ENCODE data around the gene KDM4B.

DNA sequence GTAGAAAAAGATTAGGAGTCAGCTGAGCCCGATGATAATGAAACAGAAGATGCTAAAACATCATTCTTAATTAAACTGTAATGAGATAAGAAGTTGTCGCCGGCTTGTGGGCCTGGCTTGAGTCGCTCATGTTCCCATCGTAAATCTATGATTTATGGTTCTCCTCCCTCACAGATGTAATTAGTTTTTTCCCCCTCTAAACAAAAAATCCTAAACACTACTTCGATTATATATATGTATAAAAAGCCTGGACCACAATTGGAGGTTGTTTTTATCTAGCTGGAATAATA, 220.3 kb downstream of the KDM4B start:
- TF ChIP-seq, protein P1, sequence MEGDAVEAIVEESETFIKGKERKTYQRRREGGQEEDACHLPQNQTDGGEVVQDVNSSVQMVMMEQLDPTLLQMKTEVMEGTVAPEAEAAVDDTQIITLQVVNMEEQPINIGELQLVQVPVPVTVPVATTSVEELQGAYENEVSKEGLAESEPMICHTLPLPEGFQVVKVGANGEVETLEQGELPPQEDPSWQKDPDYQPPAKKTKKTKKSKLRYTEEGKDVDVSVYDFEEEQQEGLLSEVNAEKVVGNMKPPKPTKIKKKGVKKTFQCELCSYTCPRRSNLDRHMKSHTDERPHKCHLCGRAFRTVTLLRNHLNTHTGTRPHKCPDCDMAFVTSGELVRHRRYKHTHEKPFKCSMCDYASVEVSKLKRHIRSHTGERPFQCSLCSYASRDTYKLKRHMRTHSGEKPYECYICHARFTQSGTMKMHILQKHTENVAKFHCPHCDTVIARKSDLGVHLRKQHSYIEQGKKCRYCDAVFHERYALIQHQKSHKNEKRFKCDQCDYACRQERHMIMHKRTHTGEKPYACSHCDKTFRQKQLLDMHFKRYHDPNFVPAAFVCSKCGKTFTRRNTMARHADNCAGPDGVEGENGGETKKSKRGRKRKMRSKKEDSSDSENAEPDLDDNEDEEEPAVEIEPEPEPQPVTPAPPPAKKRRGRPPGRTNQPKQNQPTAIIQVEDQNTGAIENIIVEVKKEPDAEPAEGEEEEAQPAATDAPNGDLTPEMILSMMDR (IDR thresholded peaks at IDR 0.05): no peak
- TF ChIP-seq EZH2 (IDR thresholded peaks at IDR 0.05; ENCODE audit: borderline replicate concordance, insufficient read depth, low read depth, low read length, poor library complexity, severe bottlenecking): no peak

Measured in B cell (primary cell).